Measurements from ENCODE around the gene OR4X2.

DNA sequence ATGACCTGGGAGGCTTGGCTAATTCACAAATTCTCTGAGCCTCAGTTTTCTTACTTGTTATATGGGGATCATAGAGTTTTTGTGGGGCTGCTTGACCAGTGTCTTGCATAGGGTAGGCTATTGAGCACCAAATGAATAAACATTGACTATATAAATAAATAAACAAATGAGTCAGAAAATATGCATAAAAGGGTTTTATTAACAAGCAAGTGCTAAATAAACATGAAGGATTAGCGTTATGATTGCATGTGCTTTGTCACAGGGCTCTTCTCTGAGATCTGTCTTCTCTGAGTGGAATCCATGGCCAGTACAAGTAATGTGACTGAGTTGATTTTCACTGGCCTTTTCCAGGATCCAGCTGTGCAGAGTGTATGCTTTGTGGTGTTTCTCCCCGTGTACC is 28.4 kb upstream of the OR4X2 start, which contains the start of gene OR4B1:
- TF ChIP-seq, protein P1, sequence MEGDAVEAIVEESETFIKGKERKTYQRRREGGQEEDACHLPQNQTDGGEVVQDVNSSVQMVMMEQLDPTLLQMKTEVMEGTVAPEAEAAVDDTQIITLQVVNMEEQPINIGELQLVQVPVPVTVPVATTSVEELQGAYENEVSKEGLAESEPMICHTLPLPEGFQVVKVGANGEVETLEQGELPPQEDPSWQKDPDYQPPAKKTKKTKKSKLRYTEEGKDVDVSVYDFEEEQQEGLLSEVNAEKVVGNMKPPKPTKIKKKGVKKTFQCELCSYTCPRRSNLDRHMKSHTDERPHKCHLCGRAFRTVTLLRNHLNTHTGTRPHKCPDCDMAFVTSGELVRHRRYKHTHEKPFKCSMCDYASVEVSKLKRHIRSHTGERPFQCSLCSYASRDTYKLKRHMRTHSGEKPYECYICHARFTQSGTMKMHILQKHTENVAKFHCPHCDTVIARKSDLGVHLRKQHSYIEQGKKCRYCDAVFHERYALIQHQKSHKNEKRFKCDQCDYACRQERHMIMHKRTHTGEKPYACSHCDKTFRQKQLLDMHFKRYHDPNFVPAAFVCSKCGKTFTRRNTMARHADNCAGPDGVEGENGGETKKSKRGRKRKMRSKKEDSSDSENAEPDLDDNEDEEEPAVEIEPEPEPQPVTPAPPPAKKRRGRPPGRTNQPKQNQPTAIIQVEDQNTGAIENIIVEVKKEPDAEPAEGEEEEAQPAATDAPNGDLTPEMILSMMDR (IDR thresholded peaks at IDR 0.05), result no peak
- no peak for TF ChIP-seq POLR2A (IDR thresholded peaks at IDR 0.05)

All from testis (tissue), 2 donors.